Activated CD8-positive, alpha-beta memory T cell treated with anti-CD3 and anti-CD28 coated beads, Interleukin-2, amount 50 U/mL, for 48 hours (primary cell): Measurements from ENCODE around the gene MYO7A.
A peak's percentile ranks its signal among the peaks of the same experiment; 100 is the strongest.

Experiments used
- DNase-seq: peaks from one replicate; pipeline ENCODE4 v3.0.0-alpha.2; 2020

The MYO7A gene

GRCh38 chr11:77112641-77113381, 15.2 kb upstream of the MYO7A start:
- no peak for DNase-seq

- no peak for DNase-seq
Observed at GRCh38 chr11:77113382-77114088, 14.5 kb upstream of the MYO7A start.

GRCh38 chr11:77114089-77114463, 14.0 kb upstream of the MYO7A start:
- DNase-seq, result no peak

GRCh38 chr11:77115181-77115611, 12.8 kb upstream of the MYO7A start:
- no peak for DNase-seq

- no peak for DNase-seq
Observed at GRCh38 chr11:77115956-77116355, 12.1 kb upstream of the MYO7A start.

- no peak for DNase-seq
Observed at GRCh38 chr11:77117492-77117891, 10.6 kb upstream of the MYO7A start.

- no peak for DNase-seq
Observed at GRCh38 chr11:77118086-77118485, 10.0 kb upstream of the MYO7A start.

- no peak for DNase-seq
Observed at GRCh38 chr11:77118971-77119370, 9.1 kb upstream of the MYO7A start.

GRCh38 chr11:77119531-77119936, 8.5 kb upstream of the MYO7A start:
- DNase-seq, result no peak

- DNase-seq, result no peak
Observed at GRCh38 chr11:77120571-77120970, 7.5 kb upstream of the MYO7A start.

GRCh38 chr11:77121096-77121640, 6.9 kb upstream of the MYO7A start:
- no peak for DNase-seq

- no peak for DNase-seq
Observed at GRCh38 chr11:77121876-77122575, 6.0 kb upstream of the MYO7A start.

GRCh38 chr11:77122576-77123212, 5.4 kb upstream of the MYO7A start:
- no peak for DNase-seq

GRCh38 chr11:77123591-77123990, 4.5 kb upstream of the MYO7A start:
- no peak for DNase-seq

GRCh38 chr11:77124041-77124440, 4.0 kb upstream of the MYO7A start:
- DNase-seq, result no peak

- no peak for DNase-seq
Observed at GRCh38 chr11:77124488-77124887, 3.6 kb upstream of the MYO7A start.

- DNase-seq, result no peak
Observed at GRCh38 chr11:77125191-77125590, 2.9 kb upstream of the MYO7A start.

- no peak for DNase-seq
Observed at GRCh38 chr11:77125695-77126094, 2.4 kb upstream of the MYO7A start.

- DNase-seq, result no peak
Observed at GRCh38 chr11:77126156-77126775, 1.8 kb upstream of the MYO7A start.

- no peak for DNase-seq
Observed at GRCh38 chr11:77126861-77127234, 1.2 kb upstream of the MYO7A start.

GRCh38 chr11:77127235-77127911, 673 bp upstream of the MYO7A start:
- DNase-seq, result peak; percentile 90
